ENCODE measurements around the gene MPPED1. TPM values are rescaled to one million over a fixed set of nuclear protein-coding genes. Genes with fewer than 3 reads are reported as not detected.

The MPPED1 gene
- total RNA-seq, 1 donor from 2014 or later: 0.18 TPM

GRCh38 chr22:43418079-43418825 lies 6.4 kb downstream of the MPPED1 start:
- peaks cover 8% of the 10 kb centered on the region for H3K27me3 Mint-ChIP-seq (ENCODE audit: unreplicated experiment)
- no peak overlapping the region for H3K4me3 Mint-ChIP-seq (ENCODE audit: unreplicated experiment)
- no peaks in the 10 kb centered on the region for H3K9me3 Mint-ChIP-seq (ENCODE audit: unreplicated experiment)
- no peaks in the 10 kb centered on the region for H3K4me1 Mint-ChIP-seq (ENCODE audit: unreplicated experiment)
- DNase-seq (ENCODE audit: low spot score): no peak
- TF ChIP-seq CTCF (IDR thresholded peaks at IDR 0.05; ENCODE audit: unreplicated experiment): no peak
- no peaks in the 10 kb centered on the region for H3K36me3 Mint-ChIP-seq (ENCODE audit: low read depth, unreplicated experiment)
- H3K27ac Mint-ChIP-seq (ENCODE audit: unreplicated experiment): no peak overlapping the region

GRCh38 chr22:43419371-43420080 lies 7.7 kb downstream of the MPPED1 start:
- Mint-ChIP-seq H3K4me1 (ENCODE audit: unreplicated experiment) (no peaks in the 10 kb centered on the region), H3K27ac (ENCODE audit: unreplicated experiment) (no peak overlapping the region)
- no peak for TF ChIP-seq CTCF (IDR thresholded peaks at IDR 0.05; ENCODE audit: unreplicated experiment)

GRCh38 chr22:43421046-43421665 lies 9.3 kb downstream of the MPPED1 start:
- DNase-seq (ENCODE audit: low spot score): no peak
- TF ChIP-seq CTCF (IDR thresholded peaks at IDR 0.05; ENCODE audit: unreplicated experiment): no peak
- H3K9me3 Mint-ChIP-seq (ENCODE audit: unreplicated experiment): no peaks in the 10 kb centered on the region
- H3K27me3 Mint-ChIP-seq (ENCODE audit: unreplicated experiment): no peaks in the 10 kb centered on the region
- no peak overlapping the region for H3K4me3 Mint-ChIP-seq (ENCODE audit: unreplicated experiment)
- H3K36me3 Mint-ChIP-seq (ENCODE audit: low read depth, unreplicated experiment): no peaks in the 10 kb centered on the region
- no peaks in the 10 kb centered on the region for H3K4me1 Mint-ChIP-seq (ENCODE audit: unreplicated experiment)
- no peak overlapping the region for H3K27ac Mint-ChIP-seq (ENCODE audit: unreplicated experiment)

More at GRCh38 chr22:43419371-43420080, 7.7 kb downstream of the MPPED1 start:
- H3K4me3 Mint-ChIP-seq (ENCODE audit: unreplicated experiment): no peak overlapping the region
- peaks cover 2% of the 10 kb centered on the region for H3K27me3 Mint-ChIP-seq (ENCODE audit: unreplicated experiment)
- no peaks in the 10 kb centered on the region for H3K36me3 Mint-ChIP-seq (ENCODE audit: low read depth, unreplicated experiment)
- no peak for DNase-seq (ENCODE audit: low spot score)
- no peaks in the 10 kb centered on the region for H3K9me3 Mint-ChIP-seq (ENCODE audit: unreplicated experiment)

GRCh38 chr22:43421914-43422615 lies 10.3 kb downstream of the MPPED1 start:
- no peak overlapping the region for H3K4me3 Mint-ChIP-seq (ENCODE audit: unreplicated experiment)
- H3K27ac Mint-ChIP-seq (ENCODE audit: unreplicated experiment): no peak overlapping the region
- no peak for TF ChIP-seq CTCF (IDR thresholded peaks at IDR 0.05; ENCODE audit: unreplicated experiment)
- DNase-seq (ENCODE audit: low spot score): no peak
- no peaks in the 10 kb centered on the region for H3K4me1 Mint-ChIP-seq (ENCODE audit: unreplicated experiment)
- peaks cover 1% of the 10 kb centered on the region for H3K27me3 Mint-ChIP-seq (ENCODE audit: unreplicated experiment)
- H3K36me3 Mint-ChIP-seq (ENCODE audit: low read depth, unreplicated experiment): no peaks in the 10 kb centered on the region
- H3K9me3 Mint-ChIP-seq (ENCODE audit: unreplicated experiment): no peaks in the 10 kb centered on the region

Measured in endothelial cell (in vitro differentiated cells).